D341Med (cell line): ENCODE results near the gene PRDM7.
A peak's percentile ranks its signal among the peaks of the same experiment; 100 is the strongest.

Experiments
- DNase-seq: peaks from one replicate; pipeline ENCODE4 v3.0.0; 2012; ENCODE audit warnings: low spot score

Gene PRDM7

GRCh38 chr16:90035902-90036301 is 41.2 kb downstream of the PRDM7 start:
- DNase-seq, result no peak

DNA sequence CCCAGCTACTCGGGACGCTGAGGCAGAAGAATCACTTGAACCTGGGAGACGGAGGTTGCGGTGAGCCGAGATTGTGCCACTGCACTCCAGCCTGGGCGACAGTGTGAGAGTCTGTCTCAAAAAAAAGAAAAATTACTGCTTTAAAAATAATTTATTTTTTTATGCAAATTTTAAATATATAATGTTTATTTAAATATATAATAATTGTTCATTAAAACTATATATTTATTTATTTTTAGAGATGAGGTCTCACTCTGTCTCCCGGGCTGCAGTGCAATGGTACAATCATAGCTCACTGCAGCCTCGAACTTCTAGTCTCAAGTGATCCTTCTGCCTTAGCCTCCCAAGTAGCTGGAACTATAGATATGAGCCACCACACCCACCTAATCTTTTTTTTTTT is 42.6 kb downstream of the PRDM7 start:
- no peak for DNase-seq

- DNase-seq, result no peak
Observed at GRCh38 chr16:90033387-90033786, 43.7 kb downstream of the PRDM7 start.

GRCh38 chr16:90032674-90033331 is 44.3 kb downstream of the PRDM7 start:
- no peak for DNase-seq

DNA sequence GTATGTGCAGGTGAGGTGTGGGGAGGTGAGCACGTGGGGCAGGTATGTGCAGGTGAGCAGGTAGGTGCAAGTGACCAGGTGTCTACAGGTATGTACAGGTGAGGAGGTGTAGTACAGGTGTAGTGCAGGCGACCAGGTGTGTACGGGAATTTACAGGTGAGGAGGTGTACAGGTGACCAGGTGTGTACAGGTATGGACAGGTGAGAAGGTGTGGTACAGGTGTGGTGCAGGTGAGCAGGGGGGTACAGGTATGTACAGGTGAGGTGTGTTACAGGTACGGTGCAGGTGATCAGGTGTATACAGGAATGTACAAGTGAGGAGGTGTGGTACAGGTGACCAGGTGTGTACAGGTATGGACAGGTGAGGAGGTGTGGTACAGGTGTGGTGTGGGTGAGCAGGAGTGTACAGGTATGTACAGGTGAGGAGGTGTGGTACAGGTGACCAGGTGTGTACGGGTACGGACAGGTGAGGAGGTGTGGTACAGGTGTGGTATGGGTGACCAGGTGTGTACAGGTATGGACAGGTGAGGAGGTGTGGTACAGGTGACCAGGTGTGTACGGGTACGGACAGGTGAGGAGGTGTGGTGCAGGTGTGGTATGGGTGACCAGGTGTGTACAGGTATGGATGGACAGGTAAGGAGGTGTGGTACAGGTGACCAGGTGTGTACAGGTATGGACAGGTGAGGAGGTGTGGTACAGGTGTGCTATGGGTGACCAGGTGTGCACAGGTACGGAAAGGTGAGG is 45.0 kb downstream of the PRDM7 start:
- no peak for DNase-seq

DNA sequence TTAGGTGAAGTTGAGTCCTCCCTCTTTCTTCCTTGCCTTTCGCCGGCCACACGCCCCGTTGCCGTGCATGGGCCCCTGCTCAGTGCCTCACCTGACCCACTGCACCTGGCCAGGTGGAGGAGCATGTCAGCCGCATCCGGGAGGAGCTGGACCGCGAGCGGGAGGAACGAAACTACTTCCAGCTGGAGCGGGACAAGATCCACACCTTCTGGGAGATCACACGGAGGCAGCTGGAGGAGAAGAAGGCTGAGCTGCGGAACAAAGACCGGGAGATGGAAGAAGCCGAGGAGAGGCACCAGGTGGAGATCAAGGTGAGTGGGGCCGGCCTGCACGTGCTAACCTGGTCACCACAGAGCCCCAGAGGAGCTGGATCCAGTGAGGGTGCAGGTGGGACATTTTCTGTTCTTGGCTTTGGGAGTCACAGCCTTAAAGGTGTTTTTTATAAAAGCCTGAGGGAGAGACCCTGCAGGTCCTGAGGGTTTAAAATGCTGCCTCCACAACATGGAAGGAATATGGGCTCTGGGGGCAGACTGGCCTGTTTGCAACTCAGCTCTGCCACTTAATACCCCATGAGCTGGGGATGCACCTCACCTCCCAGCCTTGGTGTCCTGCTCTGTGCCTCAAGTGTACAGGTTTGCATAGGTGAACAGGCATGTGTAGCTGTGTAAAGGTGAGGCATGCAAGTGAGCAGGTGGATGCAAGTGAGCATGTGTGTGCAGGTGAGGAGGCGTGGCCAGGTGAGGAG is 45.8 kb downstream of the PRDM7 start:
- no peak for DNase-seq

DNA sequence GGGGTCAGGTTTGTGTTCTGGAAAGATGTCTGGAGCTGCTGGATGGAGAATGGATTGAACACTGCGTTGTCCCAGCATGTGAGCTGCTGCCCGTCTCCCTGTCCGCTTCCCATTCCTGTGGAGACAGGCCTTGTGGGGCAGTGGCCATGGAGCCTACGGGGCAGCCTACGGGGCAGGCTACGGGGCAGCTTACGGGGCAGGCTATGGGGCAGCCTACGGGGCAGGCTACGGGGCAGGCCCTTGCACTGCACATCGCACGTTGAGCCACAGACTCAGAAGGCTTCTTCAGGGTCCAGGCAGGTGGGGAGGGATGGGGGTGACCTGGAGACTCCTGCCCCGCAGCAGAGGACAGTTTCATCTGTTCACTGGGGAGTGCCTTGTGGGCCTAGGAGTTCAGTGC is 48.1 kb downstream of the PRDM7 start:
- DNase-seq, result no peak

DNA sequence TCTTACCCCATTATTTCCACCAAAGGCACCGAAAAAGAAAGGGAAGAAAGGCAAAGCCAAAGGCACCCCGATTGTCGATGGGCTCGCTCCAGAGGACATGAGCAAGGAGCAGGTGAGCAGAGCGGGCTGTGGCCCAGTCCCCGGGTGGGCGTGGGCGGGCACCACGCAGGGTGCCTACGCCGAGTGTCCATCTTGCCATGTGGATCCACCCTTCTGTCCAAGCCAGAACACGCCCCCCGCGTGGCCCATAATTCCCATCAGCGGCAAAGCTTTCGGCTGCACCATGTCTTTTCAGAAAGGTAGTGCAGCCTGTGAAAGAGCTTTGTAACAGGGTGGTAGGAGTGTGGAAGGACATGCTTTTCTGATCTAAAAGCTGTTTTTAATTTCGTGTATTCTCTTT is 49.5 kb downstream of the PRDM7 start:
- DNase-seq, result no peak

- no peak for DNase-seq
Observed at GRCh38 chr16:90026135-90026534, 51.0 kb downstream of the PRDM7 start.

DNA sequence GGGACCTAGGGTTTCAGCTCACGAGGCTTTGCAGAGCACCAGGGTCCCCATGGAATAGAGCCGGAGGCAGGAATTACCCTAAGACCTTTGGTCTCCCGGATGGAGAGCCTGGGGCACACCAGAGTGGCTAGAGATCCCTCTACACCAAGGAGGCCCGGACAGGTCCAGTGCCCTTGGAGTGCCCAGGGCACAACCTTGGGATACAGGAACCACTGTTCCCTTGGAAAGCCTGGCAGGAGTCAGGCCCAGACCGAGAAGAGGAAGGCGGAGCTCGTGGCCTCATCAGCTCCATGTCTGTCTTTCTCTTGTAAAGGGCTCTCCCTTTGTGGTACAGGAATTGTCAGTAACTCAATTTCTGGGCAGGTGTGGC is 54.1 kb downstream of the PRDM7 start:
- DNase-seq, result no peak

DNA sequence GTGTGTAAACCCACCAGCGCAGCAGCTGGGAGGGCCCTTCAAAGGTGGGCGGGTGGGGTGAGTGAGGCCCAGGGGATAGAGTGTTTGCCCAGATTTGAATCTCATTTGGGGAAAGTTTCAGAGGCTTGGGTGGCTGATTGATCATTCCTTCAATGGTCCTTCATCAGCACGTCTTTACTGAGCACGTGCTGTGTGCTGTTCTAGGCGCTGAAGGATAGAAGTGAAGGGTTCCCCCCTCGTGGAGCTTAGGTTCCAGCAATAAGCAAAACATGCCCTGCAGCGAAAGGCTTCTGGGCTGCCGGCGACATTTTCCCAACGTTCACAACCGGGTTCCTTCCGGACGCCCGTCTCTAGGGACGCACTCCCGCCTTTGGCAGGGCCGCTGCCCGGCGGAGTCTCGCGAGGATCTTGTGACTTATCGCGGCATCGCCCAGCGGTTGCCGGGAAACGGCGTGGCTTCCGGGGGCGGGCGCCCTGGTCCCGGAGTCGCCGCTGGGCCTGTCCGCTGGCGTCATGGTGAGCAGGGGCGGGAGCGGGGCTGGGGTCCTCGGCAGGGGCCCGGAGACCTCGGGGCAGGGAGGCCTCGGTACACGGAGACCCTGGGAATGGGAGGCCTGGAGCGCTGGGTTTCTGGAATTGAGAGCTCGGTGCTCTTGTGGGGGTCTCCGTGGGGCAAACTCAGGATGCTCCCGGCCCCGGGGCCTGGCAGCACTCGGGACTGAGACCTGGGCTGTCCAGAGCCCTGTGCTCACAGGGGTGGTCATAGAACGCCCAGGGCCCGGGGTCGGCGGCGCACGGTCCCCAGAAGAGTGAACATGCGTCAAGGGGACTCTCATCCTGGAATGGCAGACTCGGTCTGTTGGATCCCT is 54.7 kb downstream of the PRDM7 start:
- DNase-seq, result peak; percentile 96

- no peak for DNase-seq
Observed at GRCh38 chr16:90020838-90021382, 56.2 kb downstream of the PRDM7 start.

DNA sequence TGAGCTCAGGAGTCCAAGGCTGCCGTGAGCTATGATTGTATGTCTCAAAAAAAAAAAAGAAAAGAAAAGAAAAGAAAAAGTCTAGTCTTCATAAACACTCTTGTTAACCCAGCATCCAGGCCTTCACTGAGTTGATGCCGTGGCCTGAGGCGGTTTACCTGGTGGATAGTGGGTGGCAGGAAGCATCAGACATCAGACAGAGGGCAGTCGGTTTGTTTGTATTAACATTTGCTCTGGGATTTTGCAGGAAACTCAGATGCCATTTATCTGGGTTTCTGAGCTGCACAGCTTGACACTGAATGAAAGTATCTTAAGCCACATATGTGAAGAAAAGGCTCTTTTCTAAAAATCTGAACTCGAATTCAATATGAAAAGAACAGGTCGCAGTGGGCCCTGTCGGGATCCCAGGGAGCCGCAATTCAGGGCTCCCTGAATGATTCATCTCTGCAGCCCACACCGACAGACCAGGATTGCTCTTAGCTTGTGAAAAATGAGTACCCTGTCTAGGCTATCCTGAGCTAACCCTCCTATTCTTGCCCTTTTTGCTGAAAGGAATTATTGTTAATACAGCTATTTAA is 56.8 kb downstream of the PRDM7 start:
- DNase-seq, result no peak

GRCh38 chr16:90019543-90020259 is 57.4 kb downstream of the PRDM7 start:
- DNase-seq, result peak; percentile 95

DNA sequence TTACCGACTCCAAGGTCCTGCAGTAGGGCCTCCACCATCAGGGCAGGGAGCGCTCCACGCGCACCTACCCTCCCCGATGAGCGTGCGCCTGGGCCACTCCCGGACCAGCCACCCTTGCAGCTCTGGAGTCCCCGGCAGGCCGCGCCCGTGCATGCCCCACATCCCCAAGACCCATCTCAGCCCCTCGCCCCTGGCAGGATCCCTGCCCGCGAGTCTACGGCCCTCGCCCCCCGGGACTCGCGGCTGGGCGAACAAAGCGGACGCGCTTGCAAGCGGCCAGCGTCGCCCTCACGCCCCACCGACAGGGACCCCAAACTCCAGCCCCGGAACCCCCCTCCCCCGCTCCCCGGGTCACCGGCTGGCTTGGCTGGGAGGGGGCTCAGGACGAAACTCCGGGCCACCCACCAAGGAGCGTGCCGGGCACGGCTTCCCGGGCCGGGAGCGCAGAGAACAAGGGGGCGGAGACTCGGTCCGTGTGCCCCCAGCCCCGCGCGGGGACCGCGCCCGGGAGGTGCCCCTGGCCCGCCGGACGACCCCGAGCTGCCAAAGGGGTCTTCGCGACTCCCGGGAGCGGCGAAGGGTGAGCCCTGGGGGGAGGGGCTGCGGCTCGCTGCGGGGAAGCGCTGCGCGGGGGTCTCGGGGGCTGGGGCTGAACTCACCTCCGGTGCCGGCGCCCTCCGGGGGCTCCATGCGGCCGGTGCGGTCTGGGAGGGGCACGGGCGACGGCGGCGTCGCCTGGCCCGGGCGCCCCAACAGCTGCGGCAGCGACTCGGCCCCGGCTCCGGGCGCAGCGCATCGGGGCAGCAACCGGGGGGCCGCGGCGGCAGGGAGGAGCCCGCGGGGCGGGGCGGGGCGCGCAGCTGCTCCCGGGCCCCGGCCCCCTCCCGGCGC is 58.2 kb downstream of the PRDM7 start, which contains the start of gene DBNDD1:
Gene DBNDD1, minus strand, starts transcription at position 805 of the 891 bp plus-strand sequence. Its CDS starts 115 bp downstream, at position 690.
- peak; percentile 66 for DNase-seq

DNA sequence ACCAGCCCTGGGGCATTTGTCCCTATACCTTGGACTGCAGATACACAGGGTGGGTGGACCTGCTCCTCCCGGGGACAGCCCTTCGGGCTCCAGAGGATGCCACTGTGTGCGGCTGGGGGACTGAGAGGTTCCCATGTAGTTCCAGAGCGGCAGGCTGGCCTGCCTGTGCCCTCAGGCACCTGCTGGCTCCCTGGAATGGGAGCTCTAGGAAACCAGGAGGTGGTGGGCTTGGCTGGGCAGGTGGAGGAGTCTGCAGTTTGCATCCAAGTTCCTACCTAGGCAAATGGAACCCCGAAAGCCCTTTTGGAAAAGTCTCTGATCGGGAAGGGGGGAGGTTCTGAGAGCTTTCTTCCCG is 58.9 kb downstream of the PRDM7 start:
- no peak for DNase-seq

DNA sequence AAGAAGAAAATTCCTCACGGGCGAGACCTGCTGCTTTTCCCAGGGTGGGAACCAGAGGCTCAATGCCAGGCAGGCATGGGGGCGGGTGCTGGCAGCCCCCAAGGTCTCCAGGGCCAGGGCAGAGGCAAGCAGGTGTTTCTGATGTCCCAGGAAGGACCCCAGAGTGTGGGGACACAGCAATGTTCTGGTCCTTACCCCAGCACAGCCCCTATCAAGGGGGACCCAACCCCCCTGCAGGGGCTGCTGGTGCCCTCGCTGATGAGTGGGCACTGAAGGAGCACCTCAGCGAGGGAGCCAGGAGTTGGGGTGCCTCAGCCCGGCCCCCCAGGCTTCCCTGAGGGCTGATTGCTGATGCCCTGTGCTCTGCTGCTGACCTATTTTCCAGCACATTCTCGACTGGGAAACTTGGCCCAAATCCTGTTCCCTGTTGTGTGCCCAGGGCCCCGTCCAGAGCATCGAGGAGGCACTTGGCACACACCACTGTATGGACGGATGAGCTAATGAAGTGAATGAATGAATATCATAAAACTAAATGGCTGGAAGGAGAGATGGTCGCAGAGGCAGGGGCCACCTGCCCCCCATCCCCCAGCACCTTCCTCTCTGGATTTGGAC is 60.7 kb downstream of the PRDM7 start:
- DNase-seq, result no peak

- DNase-seq, result no peak
Observed at GRCh38 chr16:90015586-90016338, 61.4 kb downstream of the PRDM7 start.
